Measurements from ENCODE around the gene ELF4. TPM values are rescaled to one million over a fixed set of nuclear protein-coding genes. Genes with fewer than 3 reads are reported as not detected.
"Not testable (repeated sequence)": the region's sequence is repeated elsewhere in the genome, so short reads cannot be mapped to it uniquely, and the experiment has no call there.

ELF4 gene
- polyA plus RNA-seq, 2 donors: 3.7 to 6.7 TPM

- H3K36me3 ChIP-seq (ENCODE audit: control insufficient read depth in 2 of 2, insufficient read depth in 2 of 2, low read length in 1 of 2): no peaks in the 10 kb centered on the region
- no peaks in the 10 kb centered on the region for H3K9me3 ChIP-seq (ENCODE audit: control insufficient read depth in 2 of 2, insufficient read depth in 1 of 2, low read depth in 1 of 2, low read length in 1 of 2)
- H3K27me3 ChIP-seq (ENCODE audit: control insufficient read depth in 1 of 2, insufficient read depth in 2 of 2, low read length in 2 of 2): no peaks in the 10 kb centered on the region
- no peak overlapping the region for H3K27ac ChIP-seq (ENCODE audit: low read depth in 2 of 2, low read length in 1 of 2)
- peaks cover 5 to 8% of the 10 kb centered on the region in 2 donors for H3K4me1 ChIP-seq (ENCODE audit: control insufficient read depth in 2 of 2, insufficient read depth in 2 of 2, low read length in 1 of 2)
- H3K4me3 ChIP-seq (ENCODE audit: low read depth in 1 of 2, low read length in 2 of 2): no peak overlapping the region
- WGBS, 2 donors: 70 to 94% methylated on average over 7 of the region's 7 CpGs
These were observed 6.9 kb upstream of the ELF4 start for GRCh38 chrX:130117166-130117565.

DNA sequence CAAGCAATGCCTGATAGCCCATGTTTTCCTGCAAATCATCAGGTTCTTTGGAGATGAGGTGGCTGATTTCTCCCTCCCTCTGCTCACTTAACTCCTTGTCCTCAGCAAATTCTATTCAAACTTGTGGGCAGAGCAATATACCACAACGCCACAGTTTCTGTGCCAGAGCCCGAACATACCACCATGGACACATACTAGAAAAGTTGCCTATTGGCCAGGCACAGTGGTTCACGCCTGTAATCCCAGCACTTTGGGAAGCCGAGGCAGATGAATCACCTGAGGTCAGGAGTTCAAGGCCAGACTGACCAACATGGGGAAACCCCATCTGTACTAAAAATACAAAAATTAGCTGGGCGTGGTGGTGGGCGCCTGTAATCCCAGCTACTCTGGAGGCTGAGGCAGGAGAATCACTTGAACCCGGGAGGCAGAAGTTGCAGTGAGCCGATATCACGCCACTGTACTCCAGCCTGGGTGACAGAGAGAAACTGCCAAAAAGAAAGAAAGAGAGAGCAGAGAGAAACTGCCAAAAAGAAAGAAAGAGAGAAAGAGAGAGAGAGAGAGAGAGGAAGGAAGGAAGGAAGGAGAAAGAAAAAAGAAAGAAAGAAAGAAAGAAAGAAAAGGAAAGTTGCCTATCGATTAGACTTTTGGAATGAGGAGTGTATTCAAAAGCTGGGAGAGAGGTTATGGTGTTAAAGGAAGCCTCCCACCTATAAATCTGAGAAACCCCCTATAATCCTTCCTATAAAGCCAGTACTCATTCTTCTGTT lies 5.0 kb upstream of the ELF4 start:
- H3K4me3 ChIP-seq (ENCODE audit: low read depth in 1 of 2, low read length in 2 of 2); H3K27ac ChIP-seq (ENCODE audit: low read depth in 2 of 2, low read length in 1 of 2); H3K9me3 ChIP-seq (ENCODE audit: control insufficient read depth in 2 of 2, insufficient read depth in 1 of 2, low read depth in 1 of 2, low read length in 1 of 2); H3K4me1 ChIP-seq (ENCODE audit: control insufficient read depth in 2 of 2, insufficient read depth in 2 of 2, low read length in 1 of 2); H3K36me3 ChIP-seq (ENCODE audit: control insufficient read depth in 2 of 2, insufficient read depth in 2 of 2, low read length in 1 of 2); H3K27me3 ChIP-seq (ENCODE audit: control insufficient read depth in 1 of 2, insufficient read depth in 2 of 2, low read length in 2 of 2): not testable (repeated sequence)
- 76 to 82% methylated on average over 10 of the region's 10 CpGs for WGBS, 2 donors

DNA sequence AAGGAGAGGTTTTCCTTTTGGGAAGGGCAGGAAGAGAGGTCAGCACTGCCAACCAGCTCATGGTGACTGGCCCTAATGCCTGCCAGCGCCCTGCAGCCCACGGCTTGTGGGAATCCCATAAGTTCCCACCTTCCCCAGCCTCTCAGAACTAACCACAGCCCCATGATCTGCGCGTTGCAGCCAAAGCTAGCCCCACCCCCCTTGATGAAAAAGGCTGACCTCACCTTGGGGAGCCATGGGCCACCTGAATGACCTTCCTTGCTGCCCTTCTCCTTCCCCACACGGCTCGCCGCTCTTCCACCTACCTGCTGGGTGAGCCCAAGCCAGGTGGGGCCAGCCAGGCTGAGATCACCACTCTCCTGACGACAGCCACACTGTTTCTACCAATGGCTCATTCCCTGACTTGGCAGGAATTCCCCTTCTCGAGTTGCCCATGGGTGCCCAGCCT lies 3.9 kb upstream of the ELF4 start:
- Histone ChIP-seq H3K36me3 (ENCODE audit: control insufficient read depth in 2 of 2, insufficient read depth in 2 of 2, low read length in 1 of 2) (no peaks in the 10 kb centered on the region), H3K9me3 (ENCODE audit: control insufficient read depth in 2 of 2, insufficient read depth in 1 of 2, low read depth in 1 of 2, low read length in 1 of 2) (no peaks in the 10 kb centered on the region)
- 58 to 69% methylated on average over 9 of the region's 9 CpGs for WGBS, 2 donors

DNA sequence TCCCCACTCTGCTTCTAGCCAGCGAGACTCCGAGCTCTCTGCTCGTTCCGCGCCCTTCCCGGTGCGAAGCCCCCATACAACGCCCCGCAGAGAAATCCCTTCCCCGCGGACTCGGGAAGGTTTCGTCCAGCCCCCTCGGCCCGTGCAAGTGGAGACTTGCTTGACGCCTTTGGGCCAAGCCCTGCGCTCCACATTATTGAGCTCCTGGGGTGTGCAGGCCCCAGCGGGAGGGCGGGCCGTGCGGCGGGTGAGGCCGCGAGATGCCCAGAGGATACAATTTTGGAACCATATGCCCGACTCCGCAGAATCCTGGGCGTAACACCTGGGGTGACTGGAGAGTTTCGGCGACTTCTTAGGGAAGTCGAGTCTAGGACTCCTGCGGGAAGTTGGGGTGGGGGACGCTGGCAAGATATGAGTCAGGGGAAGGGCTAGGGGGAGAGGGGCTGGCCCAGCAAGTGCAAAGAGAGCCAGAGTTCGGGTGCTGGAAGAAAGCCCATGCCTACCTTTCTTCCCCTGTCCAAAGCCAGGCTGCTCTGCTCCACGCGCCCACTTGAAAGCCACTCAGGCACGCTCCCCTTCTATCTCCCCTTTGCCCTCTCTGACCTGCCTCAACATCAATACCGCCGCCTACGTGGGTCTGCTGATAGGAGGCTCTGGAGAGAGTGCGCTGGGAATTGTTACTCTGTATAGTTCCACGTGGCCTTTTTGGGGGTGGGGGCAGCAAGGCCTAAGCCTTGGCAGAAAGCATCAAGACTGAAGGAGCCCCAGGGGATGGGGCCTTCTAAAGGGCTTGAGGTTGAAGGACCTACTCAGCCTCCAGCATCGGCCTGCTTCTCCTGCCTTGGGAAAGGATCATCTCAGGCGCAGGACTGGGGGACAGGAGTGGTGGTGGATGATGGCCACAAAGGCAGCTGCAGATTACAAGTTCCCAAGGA lies 1.2 kb upstream of the ELF4 start:
- WGBS, 2 donors: 29 to 62% methylated on average over 40 to 43 of the region's 43 CpGs
- no peaks in the 10 kb centered on the region for H3K36me3 ChIP-seq (ENCODE audit: control insufficient read depth in 2 of 2, insufficient read depth in 2 of 2, low read length in 1 of 2)
- H3K4me3 ChIP-seq (ENCODE audit: low read depth in 1 of 2, low read length in 2 of 2): peak overlapping the region; percentile 29 to 50
- H3K27me3 ChIP-seq (ENCODE audit: control insufficient read depth in 1 of 2, insufficient read depth in 2 of 2, low read length in 2 of 2): no peaks in the 10 kb centered on the region
- H3K27ac ChIP-seq (ENCODE audit: low read depth in 2 of 2, low read length in 1 of 2): peak overlapping the region; percentile 83 to 93
- H3K9me3 ChIP-seq (ENCODE audit: control insufficient read depth in 2 of 2, insufficient read depth in 1 of 2, low read depth in 1 of 2, low read length in 1 of 2): no peaks in the 10 kb centered on the region
- peaks cover 0 to 5% of the 10 kb centered on the region in 2 donors for H3K4me1 ChIP-seq (ENCODE audit: control insufficient read depth in 2 of 2, insufficient read depth in 2 of 2, low read length in 1 of 2)

More for the DNA sequence above, 3.9 kb upstream of the ELF4 start:
- Histone ChIP-seq H3K27ac (ENCODE audit: low read depth in 2 of 2, low read length in 1 of 2) (no peak overlapping the region), H3K27me3 (ENCODE audit: control insufficient read depth in 1 of 2, insufficient read depth in 2 of 2, low read length in 2 of 2) (no peaks in the 10 kb centered on the region), H3K4me3 (ENCODE audit: low read depth in 1 of 2, low read length in 2 of 2) (no peak overlapping the region), H3K4me1 (ENCODE audit: control insufficient read depth in 2 of 2, insufficient read depth in 2 of 2, low read length in 1 of 2) (peaks cover 0 to 10% of the 10 kb centered on the region in 2 donors)

DNA sequence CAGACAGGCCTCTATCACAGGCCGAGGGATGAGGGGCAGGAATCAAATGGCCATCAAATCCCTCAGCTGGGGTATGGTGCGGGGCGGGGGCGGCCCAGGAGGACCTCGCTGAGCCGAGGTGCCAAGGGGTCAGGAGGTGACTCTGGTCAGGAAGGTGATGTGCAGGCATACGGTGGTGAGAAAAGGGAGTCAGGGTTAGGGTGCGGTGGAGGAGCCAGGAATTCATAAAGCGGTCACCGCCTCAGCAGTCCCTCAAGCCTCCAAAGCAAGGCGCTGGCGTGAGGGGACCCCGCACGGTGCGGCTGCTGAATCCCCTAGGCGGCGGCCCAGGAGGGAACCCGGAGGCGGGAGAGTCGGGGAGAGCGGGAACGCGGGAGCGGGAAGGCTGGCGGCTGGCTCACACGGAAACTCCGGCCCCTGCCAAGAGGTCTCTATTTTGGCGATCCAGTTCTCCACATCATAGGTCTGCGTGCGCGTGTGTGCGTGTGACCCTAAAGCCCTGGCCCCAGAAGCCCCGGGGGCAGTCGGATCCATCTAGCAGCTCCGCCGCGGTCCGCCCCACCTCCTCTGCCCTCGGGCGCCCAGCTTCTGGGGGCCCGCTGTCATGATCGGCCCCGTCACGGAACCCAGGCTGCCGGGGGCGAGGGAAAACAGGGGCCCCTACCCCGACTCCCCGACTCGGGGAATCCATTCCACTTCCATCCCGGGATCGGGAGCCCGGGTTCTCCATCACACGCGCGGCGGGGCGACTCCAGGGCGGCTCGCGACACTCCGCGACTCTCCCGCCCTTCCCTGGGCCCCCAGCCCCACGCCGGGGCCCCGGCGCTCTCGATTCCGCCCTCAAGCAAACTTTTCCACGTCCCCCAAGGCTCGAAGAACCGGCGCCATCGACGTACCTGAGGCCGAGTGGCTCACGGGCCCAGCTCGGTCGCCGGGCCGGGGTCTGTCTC lies 593 bp downstream of the ELF4 start:
- Histone ChIP-seq H3K27me3 (ENCODE audit: control insufficient read depth in 1 of 2, insufficient read depth in 2 of 2, low read length in 2 of 2) (no peaks in the 10 kb centered on the region), H3K9me3 (ENCODE audit: control insufficient read depth in 2 of 2, insufficient read depth in 1 of 2, low read depth in 1 of 2, low read length in 1 of 2) (no peaks in the 10 kb centered on the region), H3K4me1 (ENCODE audit: control insufficient read depth in 2 of 2, insufficient read depth in 2 of 2, low read length in 1 of 2) (peaks cover 0 to 8% of the 10 kb centered on the region in 2 donors), H3K4me3 (ENCODE audit: low read depth in 1 of 2, low read length in 2 of 2) (peak overlapping the region; percentile 50 to 71), H3K27ac (ENCODE audit: low read depth in 2 of 2, low read length in 1 of 2) (peak overlapping the region; percentile 88 to 93), H3K36me3 (ENCODE audit: control insufficient read depth in 2 of 2, insufficient read depth in 2 of 2, low read length in 1 of 2) (no peaks in the 10 kb centered on the region)
- 1 to 37% methylated on average over 59 to 81 of the region's 81 CpGs for WGBS, 2 donors

- 12 to 38% methylated on average over 9 of the region's 9 CpGs for WGBS, 2 donors
- Histone ChIP-seq H3K9me3 (ENCODE audit: control insufficient read depth in 2 of 2, insufficient read depth in 1 of 2, low read depth in 1 of 2, low read length in 1 of 2) (no peaks in the 10 kb centered on the region), H3K4me1 (ENCODE audit: control insufficient read depth in 2 of 2, insufficient read depth in 2 of 2, low read length in 1 of 2) (peaks cover 0 to 8% of the 10 kb centered on the region in 2 donors), H3K36me3 (ENCODE audit: control insufficient read depth in 2 of 2, insufficient read depth in 2 of 2, low read length in 1 of 2) (no peaks in the 10 kb centered on the region), H3K27me3 (ENCODE audit: control insufficient read depth in 1 of 2, insufficient read depth in 2 of 2, low read length in 2 of 2) (no peaks in the 10 kb centered on the region), H3K27ac (ENCODE audit: low read depth in 2 of 2, low read length in 1 of 2) (peak overlapping the region; percentile 88 to 93), H3K4me3 (ENCODE audit: low read depth in 1 of 2, low read length in 2 of 2) (peak overlapping the region; percentile 50 to 71)
These were observed 1.5 kb downstream of the ELF4 start for GRCh38 chrX:130108647-130109428.

GRCh38 chrX:130106071-130106470 lies 4.2 kb downstream of the ELF4 start:
- peaks cover 0 to 3% of the 10 kb centered on the region in 2 donors for H3K4me1 ChIP-seq (ENCODE audit: control insufficient read depth in 2 of 2, insufficient read depth in 2 of 2, low read length in 1 of 2)
- H3K27me3 ChIP-seq (ENCODE audit: control insufficient read depth in 1 of 2, insufficient read depth in 2 of 2, low read length in 2 of 2): no peaks in the 10 kb centered on the region
- H3K4me3 ChIP-seq (ENCODE audit: low read depth in 1 of 2, low read length in 2 of 2): no peak overlapping the region
- H3K36me3 ChIP-seq (ENCODE audit: control insufficient read depth in 2 of 2, insufficient read depth in 2 of 2, low read length in 1 of 2): no peaks in the 10 kb centered on the region
- WGBS, 2 donors: 24 to 47% methylated on average over 9 to 10 of the region's 10 CpGs
- no peaks in the 10 kb centered on the region for H3K9me3 ChIP-seq (ENCODE audit: control insufficient read depth in 2 of 2, insufficient read depth in 1 of 2, low read depth in 1 of 2, low read length in 1 of 2)
- no peak overlapping the region for H3K27ac ChIP-seq (ENCODE audit: low read depth in 2 of 2, low read length in 1 of 2)

GRCh38 chrX:130105244-130105643 lies 5.1 kb downstream of the ELF4 start:
- WGBS, 2 donors: 72 to 79% methylated on average over 3 of the region's 3 CpGs

More at GRCh38 chrX:130105244-130105643, 5.1 kb downstream of the ELF4 start:
- peaks cover 0 to 3% of the 10 kb centered on the region in 2 donors for H3K4me1 ChIP-seq (ENCODE audit: control insufficient read depth in 2 of 2, insufficient read depth in 2 of 2, low read length in 1 of 2)
- H3K27ac ChIP-seq (ENCODE audit: low read depth in 2 of 2, low read length in 1 of 2): no peak overlapping the region
- peaks cover 0 to 2% of the 10 kb centered on the region in 2 donors for H3K36me3 ChIP-seq (ENCODE audit: control insufficient read depth in 2 of 2, insufficient read depth in 2 of 2, low read length in 1 of 2)
- H3K4me3 ChIP-seq (ENCODE audit: low read depth in 1 of 2, low read length in 2 of 2): no peak overlapping the region
- H3K9me3 ChIP-seq (ENCODE audit: control insufficient read depth in 2 of 2, insufficient read depth in 1 of 2, low read depth in 1 of 2, low read length in 1 of 2): no peaks in the 10 kb centered on the region
- no peaks in the 10 kb centered on the region for H3K27me3 ChIP-seq (ENCODE audit: control insufficient read depth in 1 of 2, insufficient read depth in 2 of 2, low read length in 2 of 2)
